ENCODE results near the gene FASN.

FASN gene

GRCh38 chr17:82090549-82091263 is 7.3 kb downstream of the FASN start:
- TF ChIP-seq GATA3 (IDR thresholded peaks at IDR 0.05; ENCODE audit: low read depth, low read length) (no peak), GATA2 (IDR thresholded peaks at IDR 0.05; ENCODE audit: low read depth, low read length) (no peak)

- TF ChIP-seq GATA3 (IDR thresholded peaks at IDR 0.05; ENCODE audit: low read depth, low read length) (no peak), GATA2 (IDR thresholded peaks at IDR 0.05; ENCODE audit: low read depth, low read length) (no peak)
These were observed 8.1 kb downstream of the FASN start for GRCh38 chr17:82089723-82090548.

GRCh38 chr17:82088838-82089722 is 9.0 kb downstream of the FASN start:
- TF ChIP-seq GATA3 (IDR thresholded peaks at IDR 0.05; ENCODE audit: low read depth, low read length), result no peak
- no peak for TF ChIP-seq GATA2 (IDR thresholded peaks at IDR 0.05; ENCODE audit: low read depth, low read length)

- TF ChIP-seq GATA2 (IDR thresholded peaks at IDR 0.05; ENCODE audit: low read depth, low read length) (no peak), GATA3 (IDR thresholded peaks at IDR 0.05; ENCODE audit: low read depth, low read length) (no peak)
These were observed 9.8 kb downstream of the FASN start for GRCh38 chr17:82087961-82088837.

GRCh38 chr17:82086941-82087906 is 10.8 kb downstream of the FASN start:
- no peak for TF ChIP-seq GATA2 (IDR thresholded peaks at IDR 0.05; ENCODE audit: low read depth, low read length)
- TF ChIP-seq GATA3 (IDR thresholded peaks at IDR 0.05; ENCODE audit: low read depth, low read length), result no peak

GRCh38 chr17:82085931-82086764 is 11.9 kb downstream of the FASN start:
- no peak for TF ChIP-seq GATA2 (IDR thresholded peaks at IDR 0.05; ENCODE audit: low read depth, low read length)
- TF ChIP-seq GATA3 (IDR thresholded peaks at IDR 0.05; ENCODE audit: low read depth, low read length), result no peak

GRCh38 chr17:82085031-82085861 is 12.8 kb downstream of the FASN start:
- TF ChIP-seq GATA2 (IDR thresholded peaks at IDR 0.05; ENCODE audit: low read depth, low read length) (no peak), GATA3 (IDR thresholded peaks at IDR 0.05; ENCODE audit: low read depth, low read length) (no peak)

- TF ChIP-seq GATA3 (IDR thresholded peaks at IDR 0.05; ENCODE audit: low read depth, low read length), result no peak
- no peak for TF ChIP-seq GATA2 (IDR thresholded peaks at IDR 0.05; ENCODE audit: low read depth, low read length)
These were observed 13.5 kb downstream of the FASN start for GRCh38 chr17:82084373-82085030.

- TF ChIP-seq GATA2 (IDR thresholded peaks at IDR 0.05; ENCODE audit: low read depth, low read length) (no peak), GATA3 (IDR thresholded peaks at IDR 0.05; ENCODE audit: low read depth, low read length) (no peak)
These were observed 14.3 kb downstream of the FASN start for GRCh38 chr17:82083533-82084359.
